Astrocyte of the hippocampus (primary cell): ENCODE measurements around the gene ROR1.

Experiments
- DNase-seq: peaks from one replicate; pipeline ENCODE4 v3.0.0; 2011; ENCODE audit warnings: low read depth, low spot score

ROR1 gene

DNA sequence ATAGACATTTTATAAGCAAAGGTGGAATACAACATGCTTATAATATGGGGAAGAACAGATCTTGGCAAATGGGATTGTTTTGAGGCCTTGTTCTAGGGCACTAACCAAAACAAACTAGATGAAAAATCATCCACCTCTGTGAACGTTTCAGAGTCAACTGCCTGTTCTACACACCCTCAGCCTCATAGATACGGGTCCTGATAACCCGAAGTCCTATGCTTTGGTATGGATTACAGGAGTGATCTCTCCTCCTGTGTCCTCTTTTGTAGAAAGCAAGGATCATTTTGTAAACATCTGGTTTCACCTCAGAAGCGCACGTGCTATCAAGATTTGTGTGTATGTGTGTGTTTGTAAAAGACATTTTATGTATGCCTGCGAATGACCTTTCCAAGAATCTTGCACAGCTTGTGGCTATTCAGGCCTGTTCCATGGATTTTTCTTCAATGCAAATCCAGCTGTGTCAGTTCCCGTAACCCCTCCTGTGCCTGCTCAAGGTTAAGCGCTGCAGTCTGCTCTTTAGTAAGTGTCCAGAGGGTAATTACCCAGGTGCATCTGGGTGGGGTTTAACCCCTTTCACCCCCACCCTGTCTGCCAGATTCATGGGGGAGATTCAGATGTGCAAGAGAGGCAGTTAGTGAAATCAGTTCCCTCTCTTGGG, 132.4 kb downstream of the ROR1 start:
- no peak for DNase-seq

DNA sequence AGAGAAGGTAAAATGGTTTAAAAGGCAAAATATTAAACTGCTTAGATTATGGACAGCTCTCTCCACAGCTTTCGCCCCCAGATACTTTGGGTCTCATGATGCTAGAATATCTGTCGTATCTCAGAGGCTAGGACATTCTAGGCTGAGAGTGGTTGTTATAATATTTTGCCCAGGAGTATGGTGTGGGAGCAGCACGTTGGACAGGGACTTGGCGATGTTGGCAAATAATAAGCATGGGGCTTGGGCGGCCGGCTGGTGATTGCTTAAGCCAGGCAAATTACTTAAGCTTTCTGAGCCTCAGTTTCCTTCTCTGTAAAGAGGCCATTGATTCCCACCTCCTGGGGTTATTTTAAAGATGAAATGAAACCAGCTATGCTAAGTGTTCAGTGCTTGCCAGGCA, 133.2 kb downstream of the ROR1 start:
- no peak for DNase-seq

DNA sequence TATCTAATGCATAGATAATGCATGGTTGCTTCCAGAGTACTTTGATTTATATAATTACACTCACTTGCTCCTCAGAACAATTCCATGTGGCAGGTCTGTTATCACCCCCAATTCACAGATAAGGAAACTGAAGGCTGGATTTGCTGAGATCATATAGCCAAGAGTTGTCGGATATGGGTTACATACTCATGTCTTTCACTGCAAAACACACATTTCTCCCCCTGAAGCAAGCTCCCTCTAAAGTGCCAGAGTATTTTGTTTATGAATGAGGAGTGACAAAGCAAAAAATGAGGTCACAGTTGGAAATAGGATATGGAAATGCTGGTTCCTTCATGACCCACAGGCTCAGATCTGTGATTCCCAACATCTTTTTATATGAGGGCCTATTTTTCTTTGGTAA, 134.2 kb downstream of the ROR1 start:
- DNase-seq, result no peak

DNA sequence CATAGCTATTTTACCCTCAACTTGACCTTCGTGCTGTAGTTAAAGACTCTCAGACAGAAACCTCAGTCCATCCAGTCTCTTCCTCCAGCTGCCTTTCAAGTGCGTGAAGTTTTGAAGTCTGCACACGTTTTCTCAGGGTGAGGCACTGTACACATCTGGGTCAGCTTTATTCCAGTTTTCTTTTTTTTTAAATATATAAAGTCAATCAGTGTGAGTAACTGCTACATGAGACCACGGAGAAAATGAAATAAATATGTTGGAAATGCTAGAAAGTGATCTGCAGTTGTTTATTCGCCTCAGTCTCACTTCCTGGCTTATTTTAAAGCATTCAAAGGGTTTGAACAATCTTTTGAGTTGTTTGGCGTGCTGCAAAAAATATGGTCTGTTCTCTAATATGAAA, 135.7 kb downstream of the ROR1 start:
- DNase-seq, result no peak

DNA sequence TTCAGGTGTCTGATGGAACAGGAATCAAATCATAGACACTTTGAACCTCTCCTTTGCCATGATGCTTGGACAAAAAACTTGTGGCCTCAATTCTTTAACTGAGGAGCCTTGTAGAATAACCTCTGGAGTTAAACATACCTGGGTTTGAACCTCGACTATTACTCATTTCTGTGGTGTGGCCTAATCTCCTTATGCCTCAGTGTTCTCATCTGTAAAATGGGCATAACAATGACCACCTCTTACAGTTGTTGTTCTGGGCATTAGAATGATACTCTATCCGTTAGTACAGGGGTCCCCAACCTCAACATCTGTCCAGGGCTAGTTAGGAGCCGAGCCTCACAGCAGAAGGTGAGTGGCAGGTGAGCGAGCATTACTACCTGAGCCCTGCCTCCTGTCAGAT, 137.2 kb downstream of the ROR1 start:
- no peak for DNase-seq

DNA sequence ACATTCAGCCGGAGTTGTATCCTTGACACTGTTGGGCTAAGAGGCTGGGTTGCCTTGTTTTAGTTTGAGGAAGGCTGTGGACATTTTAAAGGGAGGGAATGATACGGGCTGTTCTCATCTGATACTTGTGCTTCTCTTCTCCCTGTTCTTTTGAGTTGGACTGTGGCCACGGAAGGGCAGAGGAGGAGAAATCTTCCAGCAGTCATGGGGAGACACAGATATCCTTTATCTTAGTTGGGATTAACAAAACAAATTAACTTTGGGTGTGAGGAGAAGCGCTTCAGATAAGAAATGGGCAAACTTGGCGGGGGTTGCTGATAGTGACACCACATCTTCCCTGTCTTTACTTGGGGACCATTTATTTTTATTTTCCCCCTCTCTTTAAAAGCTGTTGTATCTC, 138.8 kb downstream of the ROR1 start:
- DNase-seq, result no peak

DNA sequence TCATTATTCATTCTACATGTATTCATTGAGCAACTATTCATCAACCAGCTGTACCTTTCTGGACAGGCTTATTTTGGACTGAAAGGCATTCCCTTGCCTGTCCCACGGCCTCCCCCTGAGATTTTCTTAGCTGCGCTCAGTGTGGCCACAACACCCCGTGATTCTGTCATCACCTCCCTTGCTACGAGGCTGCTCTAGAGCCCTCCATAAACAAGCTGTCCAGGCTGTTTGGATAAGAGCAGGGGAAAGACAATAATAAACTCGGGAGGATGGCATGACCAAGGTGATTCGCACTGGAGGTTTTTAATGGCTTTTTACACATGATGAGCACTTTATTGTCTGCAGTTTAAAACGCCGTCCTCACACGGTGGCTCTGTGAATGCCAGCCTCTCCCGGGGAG, 139.7 kb downstream of the ROR1 start:
- DNase-seq, result no peak

DNA sequence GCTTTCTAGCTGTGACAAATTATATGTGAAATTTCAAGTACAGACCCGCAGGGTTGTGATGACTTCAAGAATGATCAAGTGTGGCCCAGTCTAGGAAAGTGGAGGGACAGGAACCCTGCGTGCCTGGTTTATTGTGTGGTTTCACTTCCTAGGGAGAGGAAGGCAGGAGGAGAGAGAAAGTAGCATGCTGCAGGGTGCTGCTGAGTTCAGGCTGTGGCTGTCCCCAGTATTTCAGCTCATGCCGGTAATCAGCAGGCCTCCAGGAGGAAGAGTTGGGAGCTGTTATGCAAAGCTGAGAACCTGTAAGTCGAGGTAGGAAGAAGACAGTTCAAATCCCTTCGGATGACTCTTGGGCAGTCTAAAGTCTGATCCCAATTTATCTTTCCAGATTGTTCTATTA, 140.4 kb downstream of the ROR1 start:
- DNase-seq, result no peak

DNA sequence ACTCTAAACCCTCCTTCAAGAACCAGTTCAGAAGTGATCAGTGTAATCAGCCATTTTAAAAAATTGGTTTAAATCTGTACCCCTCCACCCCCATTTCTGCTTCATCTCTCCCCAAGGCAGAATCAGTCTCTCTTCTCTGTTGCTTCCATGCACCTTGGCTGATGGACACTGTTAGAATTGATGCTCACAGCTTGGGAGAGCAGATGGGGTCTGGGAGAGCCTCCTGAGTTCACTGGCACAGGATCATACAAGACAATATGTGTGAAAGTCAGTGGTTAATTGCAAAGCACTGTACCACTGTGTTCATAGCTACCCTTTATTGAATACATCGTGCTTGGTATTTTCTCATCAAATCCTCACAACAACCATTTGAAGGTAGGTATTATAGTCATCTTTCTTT, 140.9 kb downstream of the ROR1 start:
- DNase-seq, result no peak

DNA sequence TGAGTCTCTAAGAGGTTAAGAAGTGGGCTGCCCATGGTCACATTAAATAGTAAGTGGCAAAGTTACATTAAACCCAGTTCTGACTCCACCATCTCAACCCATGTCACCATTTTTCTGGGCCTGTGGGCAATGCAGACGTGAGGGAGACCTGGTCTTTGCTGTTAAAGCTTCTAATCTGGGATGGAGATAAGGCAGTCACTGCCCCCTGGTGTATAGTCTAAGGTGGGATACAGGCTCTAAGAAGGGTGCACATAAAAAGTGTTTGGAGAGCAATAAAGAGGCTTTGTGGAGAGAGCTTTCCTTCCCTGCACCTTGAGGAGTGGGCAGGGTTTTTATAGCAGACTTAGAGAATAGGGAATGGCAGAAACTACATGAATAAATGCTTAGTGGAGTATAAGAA, 141.3 kb downstream of the ROR1 start:
- no peak for DNase-seq

DNA sequence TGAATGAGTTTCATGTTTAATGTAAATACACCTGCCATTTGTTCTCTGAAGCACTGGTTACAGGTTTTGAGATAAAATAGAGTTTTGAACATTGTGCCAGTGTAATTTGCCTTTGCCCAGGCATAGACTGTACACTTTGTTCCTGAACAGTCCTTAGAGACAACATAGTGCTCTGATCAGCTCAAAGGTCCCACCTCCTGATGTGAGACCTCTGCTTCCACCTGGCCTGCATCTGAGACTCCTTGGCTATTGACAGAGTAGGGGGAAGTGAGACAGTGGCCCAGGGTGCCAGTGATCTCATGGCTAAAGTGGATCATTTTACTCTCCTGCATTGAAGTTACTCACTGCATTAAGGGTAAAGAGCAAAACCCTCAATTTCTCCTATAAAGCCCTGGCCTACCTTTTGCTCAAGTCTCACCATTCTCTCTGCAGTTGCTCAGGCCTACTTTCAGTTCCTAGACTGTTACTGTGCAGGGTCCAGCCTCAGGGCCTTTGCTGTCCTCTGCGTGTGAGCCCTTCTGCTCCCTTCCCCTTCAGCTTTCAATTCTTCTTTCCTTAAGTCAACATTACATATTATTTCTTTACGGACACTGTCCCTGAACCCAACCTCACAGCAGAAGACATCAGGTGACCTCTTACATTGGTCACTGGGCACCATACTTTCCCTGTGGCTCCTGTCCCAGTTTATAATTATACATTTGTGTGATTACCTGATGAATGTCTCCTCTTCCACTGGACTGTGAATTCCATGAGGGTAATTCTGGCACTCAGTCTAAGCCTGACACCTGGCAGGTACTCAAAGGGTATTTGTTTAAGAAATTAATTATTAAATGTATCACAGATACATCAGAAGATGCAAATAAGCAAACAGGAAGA, 142.9 kb downstream of the ROR1 start:
- DNase-seq, result no peak

DNA sequence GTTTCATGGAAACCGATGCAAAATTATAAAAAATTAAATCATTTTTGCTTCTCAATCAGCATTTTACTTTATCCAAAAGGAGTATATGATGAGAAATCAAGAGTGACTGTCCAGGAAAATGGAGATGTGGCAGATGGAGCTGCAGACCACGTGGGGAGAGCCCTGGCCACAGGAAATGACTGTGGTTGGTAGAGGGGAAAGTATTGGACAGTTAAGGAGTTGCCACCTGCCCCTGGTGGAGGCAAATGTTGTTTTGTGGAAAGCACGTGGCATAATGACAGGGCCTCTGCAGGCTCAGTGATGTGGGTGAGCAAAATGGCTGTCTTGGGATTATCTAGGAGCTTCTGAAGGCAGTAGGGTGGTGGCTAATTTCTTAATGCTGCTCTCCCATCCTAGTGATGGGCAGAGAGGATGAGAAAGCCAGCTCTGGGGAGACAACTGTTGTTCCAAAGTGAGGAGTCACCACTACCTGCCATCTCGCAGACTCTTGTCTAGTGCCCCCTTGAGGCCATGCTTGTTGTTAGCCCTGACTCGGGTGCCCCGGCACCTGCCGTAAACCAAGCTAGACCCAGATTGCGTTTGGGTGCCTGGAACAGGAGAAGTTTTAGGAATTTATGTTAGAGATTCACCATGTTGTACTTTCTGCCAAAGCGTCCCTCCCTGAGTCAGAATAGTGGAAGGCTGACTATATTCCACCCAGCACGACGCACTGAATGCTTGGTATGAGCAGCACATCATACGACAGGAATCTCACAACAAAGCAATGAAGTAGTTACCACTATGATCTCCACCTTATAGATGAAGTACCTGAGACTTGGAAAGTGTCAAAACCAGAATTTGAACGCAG, 144.0 kb downstream of the ROR1 start:
- no peak for DNase-seq

DNA sequence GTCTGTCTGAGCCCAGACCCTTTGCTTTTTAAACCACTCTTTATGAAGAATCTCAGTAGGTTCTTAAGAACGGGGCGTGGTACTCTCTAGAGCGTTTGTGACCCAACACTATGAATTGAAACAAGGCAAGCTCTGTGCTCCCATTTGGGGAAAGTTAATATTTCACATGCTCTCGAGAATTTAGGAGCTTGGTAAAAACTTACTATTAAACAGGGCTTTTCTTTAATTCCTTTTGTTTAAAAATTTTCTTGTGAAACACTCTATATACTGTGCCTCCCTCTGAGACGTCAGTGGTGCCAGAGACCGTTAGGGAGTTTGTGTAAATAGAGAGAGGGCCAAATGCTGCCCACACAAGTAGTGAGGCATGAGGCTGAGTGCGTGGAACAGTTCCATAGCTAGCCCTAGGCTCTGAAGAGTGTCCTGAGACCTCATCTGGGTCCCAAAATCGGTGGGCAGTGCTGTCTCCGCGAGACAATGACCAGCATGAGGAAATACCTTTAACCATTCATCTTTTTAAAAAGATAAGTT, 144.7 kb downstream of the ROR1 start:
- DNase-seq, result no peak

DNA sequence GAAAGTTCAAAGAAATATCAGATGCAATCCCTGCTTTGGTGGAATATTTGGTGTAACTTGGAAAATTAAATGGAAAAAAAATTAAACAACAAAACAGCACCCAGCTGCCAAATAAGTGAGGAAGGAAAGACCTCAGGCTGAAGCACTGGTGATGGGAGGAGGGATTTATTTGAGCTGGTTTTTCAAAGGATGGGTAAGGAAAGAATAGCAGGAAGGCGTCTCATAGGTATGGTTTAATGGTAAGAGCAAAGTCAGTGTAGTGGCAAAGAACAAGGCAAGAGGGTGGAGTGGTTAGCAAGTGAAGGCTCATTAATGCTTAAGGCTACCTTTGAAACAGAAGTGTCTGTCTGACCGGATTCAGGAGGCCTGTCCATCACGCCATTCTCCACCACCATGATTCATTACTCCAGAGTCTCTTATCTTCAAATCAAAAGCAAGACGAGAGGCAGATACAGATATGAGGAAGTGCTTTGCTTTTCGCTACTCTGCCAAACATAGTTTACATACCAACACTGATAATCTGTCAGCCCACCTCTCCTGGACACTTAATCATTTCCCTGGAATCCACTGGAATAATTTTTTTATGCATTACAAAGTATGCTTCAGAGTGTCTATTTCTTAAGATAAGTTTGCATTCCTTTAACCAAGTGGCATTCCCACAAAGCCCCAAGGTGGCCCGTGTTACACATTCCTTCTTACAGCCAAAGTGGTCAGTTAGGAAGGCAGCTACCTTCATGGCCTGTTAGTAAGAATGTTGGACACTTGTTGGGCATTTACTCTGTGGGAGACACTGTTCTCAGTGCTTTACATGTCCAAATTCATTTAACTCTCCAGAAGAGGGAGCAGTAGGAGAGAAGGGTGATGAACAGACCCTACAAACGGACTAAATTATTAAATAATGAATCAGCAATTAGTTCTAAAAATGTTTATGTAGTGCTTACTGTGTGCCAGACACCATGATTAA, 146.6 kb downstream of the ROR1 start:
- peak; percentile 95 for DNase-seq

DNA sequence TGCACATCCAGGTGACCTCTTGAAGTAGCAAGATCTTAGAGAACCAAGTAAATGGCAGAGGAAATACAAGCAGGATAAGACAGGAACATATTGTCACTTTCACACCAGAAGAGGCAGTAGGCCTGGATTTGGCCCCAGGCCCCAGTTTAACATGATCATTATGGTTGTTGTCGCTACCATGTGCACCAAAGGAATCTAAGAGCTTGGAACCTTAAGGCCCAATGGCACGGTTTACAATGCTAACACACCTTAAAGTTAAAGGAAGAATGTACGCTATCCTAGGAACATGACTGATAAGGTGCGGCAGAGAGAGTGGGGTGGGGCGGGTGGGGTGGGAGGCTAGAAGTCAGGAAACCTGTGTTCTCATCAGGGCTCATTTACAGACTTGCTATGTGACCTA, 147.5 kb downstream of the ROR1 start:
- DNase-seq, result no peak

DNA sequence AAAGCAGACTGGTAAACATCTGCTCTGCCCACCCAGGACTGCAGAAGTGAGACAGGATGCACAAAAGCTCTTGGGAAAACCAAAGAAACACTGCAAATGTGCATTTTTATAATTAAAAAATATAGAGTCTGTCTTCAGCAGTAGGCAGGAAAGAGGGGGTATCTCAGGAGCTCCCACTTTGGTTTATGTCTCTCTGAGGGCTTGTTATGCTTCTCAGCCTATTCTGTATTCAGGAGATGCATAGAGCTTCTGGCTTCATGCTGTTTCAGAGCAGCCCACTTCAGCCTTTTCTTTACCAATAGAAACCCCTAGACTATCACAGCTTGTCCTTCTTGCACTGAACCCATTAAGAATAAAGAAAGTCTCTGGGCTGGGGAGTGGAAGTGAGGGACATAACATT, 148.0 kb downstream of the ROR1 start:
- no peak for DNase-seq

DNA sequence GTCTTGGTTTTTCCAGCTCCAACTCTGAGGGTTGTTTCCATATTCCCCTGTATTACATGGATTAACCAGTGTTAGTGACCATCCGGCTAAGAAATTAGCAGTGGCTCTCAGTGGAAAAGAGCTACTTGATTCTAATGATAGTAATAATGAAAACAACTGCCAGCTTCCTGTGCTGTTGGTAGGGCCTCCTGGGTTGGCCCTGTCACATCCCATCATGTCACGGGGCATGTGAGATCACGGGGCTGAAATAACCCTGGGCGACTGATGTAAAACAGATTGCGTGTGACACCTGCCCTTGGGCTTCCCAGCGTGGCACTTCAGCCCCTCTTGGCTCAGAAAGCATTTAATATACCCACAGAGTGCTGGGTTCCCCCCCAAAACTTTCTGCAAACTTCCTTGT, 149.0 kb downstream of the ROR1 start:
- DNase-seq, result no peak

DNA sequence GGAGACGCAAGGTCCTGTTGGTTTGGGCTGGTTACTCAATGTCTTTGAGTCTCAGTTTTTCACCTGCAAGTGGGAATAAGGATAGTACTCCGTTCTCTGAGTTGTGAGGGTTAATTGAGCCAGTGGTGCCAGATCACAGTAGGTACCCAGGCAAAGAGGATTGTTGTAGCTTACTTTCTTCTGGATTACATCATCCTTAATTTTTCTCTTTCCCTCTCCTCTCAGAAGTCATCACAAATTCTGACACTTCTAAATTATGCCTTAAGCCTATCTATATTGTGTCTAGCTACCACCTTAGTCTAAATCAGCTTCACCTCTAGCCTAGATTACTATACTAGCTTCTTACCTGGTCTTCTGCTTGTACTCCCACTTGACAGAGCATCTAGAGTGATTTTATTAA, 149.5 kb downstream of the ROR1 start:
- DNase-seq, result no peak

DNA sequence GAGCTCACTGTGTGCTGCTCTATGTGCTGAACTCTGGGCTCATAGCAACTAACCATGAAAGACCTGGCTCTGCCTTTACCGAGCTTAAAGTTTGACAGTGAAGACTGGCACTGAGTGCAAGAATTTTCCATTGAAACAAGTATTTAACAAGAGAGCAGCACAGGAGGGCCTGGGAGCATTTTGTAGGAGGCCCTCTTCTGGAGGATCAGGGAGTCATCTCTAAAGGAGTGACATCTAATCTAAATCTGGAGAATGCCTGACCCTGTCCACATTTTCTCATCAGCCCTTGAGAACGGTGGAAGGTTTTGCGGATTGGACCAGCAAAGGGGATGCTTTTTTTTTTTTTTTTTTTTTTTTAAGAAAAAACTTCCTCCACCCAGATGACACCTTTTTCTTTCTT, 150.8 kb downstream of the ROR1 start:
- no peak for DNase-seq

DNA sequence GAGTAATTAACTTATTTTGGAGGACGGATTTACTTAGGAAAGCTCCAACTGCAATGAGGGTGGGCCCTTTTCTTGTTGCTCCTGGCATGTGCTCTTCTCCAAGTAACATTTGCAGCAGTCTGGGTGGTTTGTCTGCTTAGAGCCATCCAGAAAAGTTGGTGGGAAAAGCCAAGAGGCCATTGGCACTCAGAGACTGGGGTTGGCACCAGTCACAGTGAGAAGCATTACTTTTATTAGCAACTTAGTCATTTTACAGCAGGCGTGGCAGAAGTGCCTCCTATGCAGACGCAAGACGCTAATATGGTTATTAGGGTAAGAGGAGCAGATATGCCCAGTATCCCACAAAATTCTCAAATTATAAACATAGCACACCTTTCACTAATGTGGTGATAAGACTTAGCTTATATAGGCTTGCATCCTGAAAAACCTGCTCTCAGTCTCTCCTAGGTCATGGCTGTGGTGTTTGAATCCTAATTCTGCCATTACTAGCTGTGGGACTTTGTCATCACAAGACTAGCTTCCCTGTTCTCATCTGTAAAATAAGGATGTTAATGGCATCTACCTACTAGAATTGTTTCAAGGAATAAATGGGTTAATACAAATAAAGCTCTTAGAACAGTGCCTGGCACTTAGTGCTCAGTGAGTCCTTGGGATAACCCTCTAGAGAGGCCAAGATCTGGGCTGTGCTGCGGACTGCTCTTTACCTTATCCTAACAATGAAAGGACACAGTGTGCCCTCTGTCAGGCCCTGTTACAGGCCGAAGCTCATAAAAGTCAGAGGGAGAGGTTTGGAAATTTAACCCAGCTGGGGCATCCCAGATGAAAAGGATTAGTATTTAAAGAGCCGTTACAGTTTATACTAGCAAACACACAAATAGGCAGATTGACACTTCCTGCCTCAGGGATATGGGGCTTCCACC, 154.6 kb downstream of the ROR1 start:
- DNase-seq, result no peak
